NCI-H748 treated with DMSO at 0.1 percent for 48 hours (cell line): ENCODE results near the gene ARL6IP1.
"Not testable (repeated sequence)": the region's sequence is repeated elsewhere in the genome, so short reads cannot be mapped to it uniquely, and the experiment has no call there.

Experiments
- DNase-seq: peaks from one replicate; lab custom pipeline; 2025; lab: John Stamatoyannopoulos, UW

Gene ARL6IP1

GRCh38 chr16:18759598-18760520, 41.5 kb downstream of the ARL6IP1 start:
- DNase-seq: peak; percentile 6

GRCh38 chr16:18757960-18758660, 43.2 kb downstream of the ARL6IP1 start:
- not testable (repeated sequence) for DNase-seq

GRCh38 chr16:18756639-18757038, 44.7 kb downstream of the ARL6IP1 start:
- not testable (repeated sequence) for DNase-seq

GRCh38 chr16:18742870-18743269, 58.5 kb downstream of the ARL6IP1 start:
- DNase-seq: not testable (repeated sequence)
